Measurements from ENCODE around the gene GSTA4. TPM values are rescaled to one million over a fixed set of nuclear protein-coding genes. Genes with fewer than 3 reads are reported as not detected.

The GSTA4 gene
- total RNA-seq, 2 experiments from 2014 or later, result 0.25 TPM; not detected in 1

GRCh38 chr6:52931351-52931750 is 63.7 kb downstream of the GSTA4 start:
- intact Hi-C loops (cut with DNase I, micrococcal nuclease), result no loop called here
- ChIA-PET CTCF (no interaction called here), POLR2A (no interaction called here)
- Mint-ChIP-seq H3K36me3 (ENCODE audit: low read depth) (no peaks in the 10 kb centered on the region), H3K4me3 (no peak overlapping the region), H3K27ac (no peak overlapping the region), H3K27me3 (no peaks in the 10 kb centered on the region), H3K9me3 (no peaks in the 10 kb centered on the region), H3K4me1 (ENCODE audit: low read depth) (no peaks in the 10 kb centered on the region)
- Histone ChIP-seq H3K27me3 (ENCODE audit: control insufficient read depth in 1 of 2, insufficient read depth in 2 of 2, low read length in 2 of 2) (no peaks in the 10 kb centered on the region), H3K9me3 (ENCODE audit: control insufficient read depth in 1 of 2, insufficient read depth in 1 of 2, low read length in 2 of 2) (no peaks in the 10 kb centered on the region), H3K27ac (ENCODE audit: low read depth in 1 of 2, low read length in 2 of 2) (no peak overlapping the region), H3K4me1 (ENCODE audit: insufficient read depth, low read length) (no peaks in the 10 kb centered on the region), H3K36me3 (ENCODE audit: insufficient read depth, low read length) (no peaks in the 10 kb centered on the region), H3K4me3 (ENCODE audit: low read length) (no peak overlapping the region)
- no peak for ATAC-seq (ENCODE audit: poor library complexity)
- no peak for DNase-seq
- TF ChIP-seq CTCF (IDR thresholded peaks at IDR 0.05), result no peak

GRCh38 chr6:52929321-52930164 is 65.5 kb downstream of the GSTA4 start:
- Histone ChIP-seq H3K36me3 (ENCODE audit: insufficient read depth, low read length) (no peaks in the 10 kb centered on the region), H3K4me3 (ENCODE audit: low read length) (no peak overlapping the region), H3K27ac (ENCODE audit: low read depth in 1 of 2, low read length in 2 of 2) (no peak overlapping the region), H3K27me3 (ENCODE audit: control insufficient read depth in 1 of 2, insufficient read depth in 2 of 2, low read length in 2 of 2) (no peaks in the 10 kb centered on the region), H3K4me1 (ENCODE audit: insufficient read depth, low read length) (no peaks in the 10 kb centered on the region), H3K9me3 (ENCODE audit: control insufficient read depth in 1 of 2, insufficient read depth in 1 of 2, low read length in 2 of 2) (no peaks in the 10 kb centered on the region)
- no peak overlapping the region for H3K27ac Mint-ChIP-seq
- no peak for TF ChIP-seq CTCF (IDR thresholded peaks at IDR 0.05)
- ChIA-PET POLR2A (no interaction called here), CTCF (no interaction called here)
- H3K9me3 Mint-ChIP-seq, result no peaks in the 10 kb centered on the region
- no peak overlapping the region for H3K4me3 Mint-ChIP-seq
- no peak for ATAC-seq (ENCODE audit: poor library complexity)
- no peaks in the 10 kb centered on the region for H3K27me3 Mint-ChIP-seq
- no peaks in the 10 kb centered on the region for H3K4me1 Mint-ChIP-seq (ENCODE audit: low read depth)
- no peak for DNase-seq
- no peaks in the 10 kb centered on the region for H3K36me3 Mint-ChIP-seq (ENCODE audit: low read depth)
- intact Hi-C loops (cut with DNase I, micrococcal nuclease), result no loop called here

Other genes with a start within 250 kb of the GSTA4 start
- not detected for gene GSTA2, start 231.8 kb downstream of the GSTA4 start, total RNA-seq
- gene GSTA1, start 191.5 kb downstream of the GSTA4 start, total RNA-seq, result not detected
- not detected for gene GSTA5, start 154.5 kb downstream of the GSTA4 start, total RNA-seq
- gene GSTA3, start 85.6 kb downstream of the GSTA4 start, total RNA-seq, result not detected
- 1 to 10 TPM; 4.0 to 4.3 TPM for gene CILK1, start 66.5 kb upstream of the GSTA4 start, total RNA-seq
- gene FBXO9, start 70.1 kb upstream of the GSTA4 start, total RNA-seq, result 10 to 100 TPM; 67.3 to 77.0 TPM
- gene GCM1, start 153.6 kb upstream of the GSTA4 start, total RNA-seq, result under 1 TPM; 0.11 to 0.22 TPM

Measured in CD4-positive, alpha-beta T cell (primary cell).